ENCODE data around the gene GLRX3.

GLRX3 gene

DNA sequence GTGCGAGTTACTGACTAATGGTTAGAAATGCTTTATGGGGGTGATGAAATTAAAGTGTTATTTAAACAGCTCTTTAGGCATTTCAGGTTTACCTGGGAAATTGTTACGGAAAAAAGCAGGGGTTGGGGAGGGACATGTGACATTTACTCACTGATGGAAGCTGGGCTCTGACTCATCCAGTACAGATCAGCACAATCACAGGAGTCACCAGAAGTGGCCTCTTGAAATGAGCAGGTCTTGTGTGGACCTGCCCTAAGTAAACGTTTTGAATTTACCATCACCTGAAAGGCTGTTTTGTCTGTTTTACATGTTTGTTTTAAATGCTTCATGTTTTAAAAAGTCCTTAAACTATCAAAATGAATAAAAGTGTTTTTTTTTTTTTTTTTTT lies 2.3 kb downstream of the GLRX3 start:
- Histone ChIP-seq H3K14ac (ENCODE audit: low read length) (no peak overlapping the region), H2BK15ac (ENCODE audit: low read length) (no peak overlapping the region), H3K4me2 (ENCODE audit: insufficient read depth, low read length, poor library complexity, severe bottlenecking) (no peak overlapping the region), H4K91ac (ENCODE audit: low read depth, low read length, poor library complexity) (no peak overlapping the region), H3K4me1 (ENCODE audit: control insufficient read depth in 2 of 2, insufficient read depth in 1 of 2, low read depth in 1 of 2, low read length in 2 of 2) (peaks cover 3 to 19% of the 10 kb centered on the region in 2 donors), H2AFZ (ENCODE audit: low read length) (no peak overlapping the region), H2BK5ac (ENCODE audit: low read length) (no peak overlapping the region), H3K4ac (ENCODE audit: low read length) (no peak overlapping the region), H2BK120ac (ENCODE audit: low read depth, low read length) (no peak overlapping the region), H3K9ac (ENCODE audit: low read depth, low read length, poor library complexity) (no peak overlapping the region), H4K8ac (ENCODE audit: low read depth, low read length) (no peak overlapping the region), H3K27ac (replicated peaks; ENCODE audit: low read length) (no peak overlapping the region), H3K18ac (ENCODE audit: low read length) (no peak overlapping the region), H3K36me3 (replicated peaks in 1 of 2; ENCODE audit: control insufficient read depth in 2 of 2, insufficient read depth in 2 of 2, low read length in 2 of 2) (peaks cover 3 to 54% of the 10 kb centered on the region in 2 donors), H3K27me3 (ENCODE audit: control insufficient read depth in 3 of 3, insufficient read depth in 3 of 3, low read depth in 1 of 3, low read length in 3 of 3) (peaks cover 0 to 3% (median 0%) of the 10 kb centered on the region in 3 experiments), H2BK12ac (ENCODE audit: low read length) (no peak overlapping the region), H2AK5ac (ENCODE audit: low read depth, low read length) (no peak overlapping the region), H3K79me1 (ENCODE audit: low read depth, low read length) (peaks cover 10% of the 10 kb centered on the region), H3K9me3 (replicated peaks in 1 of 2; ENCODE audit: control insufficient read depth in 2 of 2, insufficient read depth in 1 of 2, low read depth in 1 of 2, low read length in 2 of 2) (no peaks in the 10 kb centered on the region), H3K4me3 (ENCODE audit: low read length in 2 of 2) (no peak overlapping the region), H3K23ac (ENCODE audit: low read depth, low read length, poor library complexity) (no peak overlapping the region)
- DNase-seq (ENCODE audit: low spot score) = no peak
- WGBS, 2 donors (ENCODE audit: extremely low coverage in 2 of 2, insufficient read length in 2 of 2, insufficient replicate concordance in 1 of 2) = no CpG with 5 or more reads among the region's 3 CpGs

DNA sequence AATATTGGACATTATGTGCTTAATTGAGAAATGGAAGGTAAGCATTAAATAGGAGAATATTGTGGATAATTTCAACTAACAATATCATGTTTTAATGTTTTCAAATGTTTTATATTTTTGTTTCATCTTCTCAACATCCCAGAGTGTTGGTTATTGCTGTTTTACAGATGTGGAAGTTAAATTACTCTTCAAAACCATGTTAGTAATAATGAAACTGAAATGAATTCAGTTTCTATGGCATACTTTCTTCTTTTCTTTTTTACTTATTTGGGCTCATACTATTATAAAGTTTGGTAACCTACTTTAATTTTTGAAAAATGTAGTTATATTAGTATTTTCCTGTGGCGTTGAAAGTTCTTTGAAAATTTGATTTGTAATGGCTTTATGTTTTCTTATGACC lies 4.2 kb downstream of the GLRX3 start:
- H2AK5ac ChIP-seq (ENCODE audit: low read depth, low read length) = no peak overlapping the region
- no peak overlapping the region for H4K91ac ChIP-seq (ENCODE audit: low read depth, low read length, poor library complexity)
- no peak overlapping the region for H2AFZ ChIP-seq (ENCODE audit: low read length)
- H3K18ac ChIP-seq (ENCODE audit: low read length) = no peak overlapping the region
- H2BK5ac ChIP-seq (ENCODE audit: low read length) = no peak overlapping the region
- WGBS, 2 donors (ENCODE audit: extremely low coverage in 2 of 2, insufficient read length in 2 of 2, insufficient replicate concordance in 1 of 2) = no CpG with 5 or more reads among the region's 1 CpG
- no peak overlapping the region for H3K4ac ChIP-seq (ENCODE audit: low read length)
- H3K23ac ChIP-seq (ENCODE audit: low read depth, low read length, poor library complexity) = no peak overlapping the region
- no peak for DNase-seq (ENCODE audit: low spot score)
- H2BK120ac ChIP-seq (ENCODE audit: low read depth, low read length) = no peak overlapping the region
- no peak overlapping the region for H3K4me3 ChIP-seq (ENCODE audit: low read length in 2 of 2)
- H3K14ac ChIP-seq (ENCODE audit: low read length) = no peak overlapping the region
- H3K4me1 ChIP-seq (ENCODE audit: control insufficient read depth in 2 of 2, insufficient read depth in 1 of 2, low read depth in 1 of 2, low read length in 2 of 2) = peaks cover 3 to 19% of the 10 kb centered on the region in 2 donors
- H4K8ac ChIP-seq (ENCODE audit: low read depth, low read length) = no peak overlapping the region
- no peak overlapping the region for H3K4me2 ChIP-seq (ENCODE audit: insufficient read depth, low read length, poor library complexity, severe bottlenecking)
- no peak overlapping the region for H2BK12ac ChIP-seq (ENCODE audit: low read length)
- H3K27ac ChIP-seq (replicated peaks; ENCODE audit: low read length) = no peak overlapping the region
- peaks cover 3 to 61% of the 10 kb centered on the region in 2 donors for H3K36me3 ChIP-seq (replicated peaks in 1 of 2; ENCODE audit: control insufficient read depth in 2 of 2, insufficient read depth in 2 of 2, low read length in 2 of 2)
- no peaks in the 10 kb centered on the region for H3K9me3 ChIP-seq (replicated peaks in 1 of 2; ENCODE audit: control insufficient read depth in 2 of 2, insufficient read depth in 1 of 2, low read depth in 1 of 2, low read length in 2 of 2)
- no peak overlapping the region for H2BK15ac ChIP-seq (ENCODE audit: low read length)
- no peaks in the 10 kb centered on the region for H3K27me3 ChIP-seq (ENCODE audit: control insufficient read depth in 3 of 3, insufficient read depth in 3 of 3, low read depth in 1 of 3, low read length in 3 of 3)
- no peak overlapping the region for H3K9ac ChIP-seq (ENCODE audit: low read depth, low read length, poor library complexity)
- H3K79me1 ChIP-seq (ENCODE audit: low read depth, low read length) = peaks cover 13% of the 10 kb centered on the region

DNA sequence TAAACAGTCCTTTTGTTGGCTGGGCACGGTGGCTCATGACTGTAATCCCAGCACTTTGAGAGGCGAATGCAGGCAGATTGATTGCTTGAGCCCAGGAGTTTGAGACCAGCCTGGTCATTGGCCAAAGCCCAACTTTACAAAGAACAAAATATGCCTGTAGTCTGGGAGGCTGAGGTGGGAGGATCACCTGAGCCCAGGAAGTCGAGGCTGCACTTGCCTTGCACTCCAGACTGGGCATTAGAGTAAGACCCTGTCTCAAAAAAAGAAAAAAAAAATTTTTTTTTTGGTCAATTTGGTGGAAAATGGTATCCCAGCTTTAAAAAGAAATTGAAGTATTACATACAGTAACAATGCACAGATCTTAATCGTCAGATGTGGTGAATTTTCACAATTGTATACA lies 4.8 kb downstream of the GLRX3 start:
- H3K27me3 ChIP-seq (ENCODE audit: control insufficient read depth in 3 of 3, insufficient read depth in 3 of 3, low read depth in 1 of 3, low read length in 3 of 3) = no peaks in the 10 kb centered on the region
- WGBS, 2 donors (ENCODE audit: extremely low coverage in 2 of 2, insufficient read length in 2 of 2, insufficient replicate concordance in 1 of 2) = no CpG with 5 or more reads among the region's 4 CpGs
- no peak overlapping the region for H2AK5ac ChIP-seq (ENCODE audit: low read depth, low read length)
- peaks cover 13% of the 10 kb centered on the region for H3K79me1 ChIP-seq (ENCODE audit: low read depth, low read length)
- no peak overlapping the region for H2BK15ac ChIP-seq (ENCODE audit: low read length)
- H3K9me3 ChIP-seq (replicated peaks in 1 of 2; ENCODE audit: control insufficient read depth in 2 of 2, insufficient read depth in 1 of 2, low read depth in 1 of 2, low read length in 2 of 2) = no peaks in the 10 kb centered on the region
- no peak overlapping the region for H2BK12ac ChIP-seq (ENCODE audit: low read length)
- no peak overlapping the region for H3K14ac ChIP-seq (ENCODE audit: low read length)
- H3K23ac ChIP-seq (ENCODE audit: low read depth, low read length, poor library complexity) = no peak overlapping the region
- H4K91ac ChIP-seq (ENCODE audit: low read depth, low read length, poor library complexity) = no peak overlapping the region
- no peak overlapping the region for H3K4ac ChIP-seq (ENCODE audit: low read length)
- no peak overlapping the region for H4K8ac ChIP-seq (ENCODE audit: low read depth, low read length)
- peaks cover 3 to 15% of the 10 kb centered on the region in 2 donors for H3K4me1 ChIP-seq (ENCODE audit: control insufficient read depth in 2 of 2, insufficient read depth in 1 of 2, low read depth in 1 of 2, low read length in 2 of 2)
- no peak overlapping the region for H2BK120ac ChIP-seq (ENCODE audit: low read depth, low read length)
- H3K4me2 ChIP-seq (ENCODE audit: insufficient read depth, low read length, poor library complexity, severe bottlenecking) = no peak overlapping the region
- no peak overlapping the region for H3K4me3 ChIP-seq (ENCODE audit: low read length in 2 of 2)
- peaks cover 5 to 65% of the 10 kb centered on the region in 2 donors for H3K36me3 ChIP-seq (replicated peaks in 1 of 2; ENCODE audit: control insufficient read depth in 2 of 2, insufficient read depth in 2 of 2, low read length in 2 of 2)
- H2BK5ac ChIP-seq (ENCODE audit: low read length) = no peak overlapping the region
- H3K9ac ChIP-seq (ENCODE audit: low read depth, low read length, poor library complexity) = no peak overlapping the region
- H3K27ac ChIP-seq (replicated peaks; ENCODE audit: low read length) = no peak overlapping the region
- no peak for DNase-seq (ENCODE audit: low spot score)
- H2AFZ ChIP-seq (ENCODE audit: low read length) = no peak overlapping the region
- no peak overlapping the region for H3K18ac ChIP-seq (ENCODE audit: low read length)

DNA sequence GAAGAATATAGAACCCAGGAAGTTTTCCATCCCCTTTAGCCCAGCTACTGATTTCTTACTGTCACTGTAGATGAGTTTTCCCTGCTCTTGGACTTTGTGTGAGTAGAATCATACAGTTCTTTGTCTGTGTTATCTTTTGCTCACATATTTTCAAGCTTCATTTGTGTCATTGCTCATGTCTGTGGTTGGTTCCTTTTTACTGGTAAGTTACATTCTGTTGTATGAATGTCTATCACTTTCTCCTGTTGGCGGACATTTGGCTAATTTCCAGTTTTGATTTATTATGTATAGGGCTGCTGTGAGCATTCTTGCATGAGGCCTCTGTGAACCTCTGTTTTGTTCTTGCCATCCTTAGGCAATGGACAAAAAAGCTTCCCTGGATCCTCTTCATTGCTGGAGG lies 5.3 kb downstream of the GLRX3 start:
- H3K18ac ChIP-seq (ENCODE audit: low read length) = no peak overlapping the region
- H3K4me3 ChIP-seq (ENCODE audit: low read length in 2 of 2) = no peak overlapping the region
- H2AFZ ChIP-seq (ENCODE audit: low read length) = no peak overlapping the region
- H3K23ac ChIP-seq (ENCODE audit: low read depth, low read length, poor library complexity) = no peak overlapping the region
- H2AK5ac ChIP-seq (ENCODE audit: low read depth, low read length) = no peak overlapping the region
- H3K9me3 ChIP-seq (replicated peaks in 1 of 2; ENCODE audit: control insufficient read depth in 2 of 2, insufficient read depth in 1 of 2, low read depth in 1 of 2, low read length in 2 of 2) = no peaks in the 10 kb centered on the region
- peaks cover 3 to 15% of the 10 kb centered on the region in 2 donors for H3K4me1 ChIP-seq (ENCODE audit: control insufficient read depth in 2 of 2, insufficient read depth in 1 of 2, low read depth in 1 of 2, low read length in 2 of 2)
- no peak overlapping the region for H2BK12ac ChIP-seq (ENCODE audit: low read length)
- H4K91ac ChIP-seq (ENCODE audit: low read depth, low read length, poor library complexity) = no peak overlapping the region
- peaks cover 11% of the 10 kb centered on the region for H3K79me1 ChIP-seq (ENCODE audit: low read depth, low read length)
- H3K27me3 ChIP-seq (ENCODE audit: control insufficient read depth in 3 of 3, insufficient read depth in 3 of 3, low read depth in 1 of 3, low read length in 3 of 3) = no peaks in the 10 kb centered on the region
- H4K8ac ChIP-seq (ENCODE audit: low read depth, low read length) = no peak overlapping the region
- no peak overlapping the region for H3K4ac ChIP-seq (ENCODE audit: low read length)
- no peak overlapping the region for H2BK15ac ChIP-seq (ENCODE audit: low read length)
- H2BK5ac ChIP-seq (ENCODE audit: low read length) = no peak overlapping the region
- H3K4me2 ChIP-seq (ENCODE audit: insufficient read depth, low read length, poor library complexity, severe bottlenecking) = no peak overlapping the region
- H3K14ac ChIP-seq (ENCODE audit: low read length) = no peak overlapping the region
- no peak overlapping the region for H2BK120ac ChIP-seq (ENCODE audit: low read depth, low read length)
- H3K36me3 ChIP-seq (replicated peaks in 1 of 2; ENCODE audit: control insufficient read depth in 2 of 2, insufficient read depth in 2 of 2, low read length in 2 of 2) = peaks cover 8 to 69% of the 10 kb centered on the region in 2 donors
- no peak for DNase-seq (ENCODE audit: low spot score)
- WGBS, 2 donors (ENCODE audit: extremely low coverage in 2 of 2, insufficient read length in 2 of 2, insufficient replicate concordance in 1 of 2) = no CpG with 5 or more reads among the region's 1 CpG
- no peak overlapping the region for H3K27ac ChIP-seq (replicated peaks; ENCODE audit: low read length)
- H3K9ac ChIP-seq (ENCODE audit: low read depth, low read length, poor library complexity) = no peak overlapping the region

All from neuronal stem cell (in vitro differentiated cells).